ENCODE data around the gene LRRC8B.
"Not testable (repeated sequence)": the region's sequence is repeated elsewhere in the genome, so short reads cannot be mapped to it uniquely, and the experiment has no call there.

LRRC8B gene

DNA sequence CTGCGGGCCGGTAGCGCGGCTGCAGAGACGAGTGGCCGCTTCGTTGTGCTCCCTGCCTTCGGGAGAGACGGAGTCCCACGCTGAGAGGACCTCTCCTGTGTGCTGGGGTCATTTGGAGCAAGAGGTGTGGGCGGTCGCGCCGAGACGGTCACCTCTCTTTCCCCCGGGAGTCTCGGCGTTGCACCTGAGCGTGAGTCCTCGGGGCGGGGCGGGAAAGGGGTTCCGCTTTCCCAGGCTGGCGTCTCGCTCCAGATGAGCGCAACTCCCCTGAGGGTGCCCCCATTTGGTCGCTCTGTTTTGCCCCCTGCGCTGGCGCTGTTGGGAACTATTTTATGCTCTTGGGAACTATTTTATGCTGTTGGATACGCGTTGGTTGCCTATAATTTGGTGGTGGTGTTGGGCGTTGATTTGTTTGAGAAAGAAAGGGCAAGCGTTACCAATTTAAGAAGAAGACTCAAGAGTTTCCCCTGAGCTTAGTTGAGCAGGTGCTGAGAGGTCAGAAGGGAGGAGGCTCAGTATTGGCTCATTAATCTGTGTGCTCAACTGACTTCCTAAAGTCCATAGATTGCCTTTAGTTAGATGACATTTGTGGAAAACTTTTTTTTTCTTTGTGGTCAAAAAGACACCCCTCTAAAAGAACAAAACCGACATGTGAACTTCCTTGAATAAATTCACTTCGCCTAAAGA is 683 bp downstream of the LRRC8B start:
- DNase-seq, result peak; percentile 76

DNA sequence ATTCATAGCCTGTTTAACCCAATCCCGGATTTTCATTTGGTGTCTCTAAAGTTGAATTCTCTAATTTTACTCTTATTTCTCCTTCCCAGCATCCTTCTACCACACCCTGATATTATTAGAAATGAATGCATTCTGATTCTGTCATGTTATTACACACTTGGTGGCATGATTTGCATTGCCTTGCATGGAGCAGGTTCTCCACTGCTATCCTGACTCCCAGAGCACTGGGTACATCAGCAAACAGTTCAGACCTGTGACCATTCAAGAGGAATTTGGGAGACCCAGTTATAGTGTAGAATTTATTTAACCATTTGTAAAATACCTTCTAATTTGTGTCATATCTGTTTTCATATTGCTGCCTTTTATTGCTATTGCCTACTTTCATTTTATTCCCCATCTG is 2.6 kb downstream of the LRRC8B start:
- no peak for DNase-seq

DNA sequence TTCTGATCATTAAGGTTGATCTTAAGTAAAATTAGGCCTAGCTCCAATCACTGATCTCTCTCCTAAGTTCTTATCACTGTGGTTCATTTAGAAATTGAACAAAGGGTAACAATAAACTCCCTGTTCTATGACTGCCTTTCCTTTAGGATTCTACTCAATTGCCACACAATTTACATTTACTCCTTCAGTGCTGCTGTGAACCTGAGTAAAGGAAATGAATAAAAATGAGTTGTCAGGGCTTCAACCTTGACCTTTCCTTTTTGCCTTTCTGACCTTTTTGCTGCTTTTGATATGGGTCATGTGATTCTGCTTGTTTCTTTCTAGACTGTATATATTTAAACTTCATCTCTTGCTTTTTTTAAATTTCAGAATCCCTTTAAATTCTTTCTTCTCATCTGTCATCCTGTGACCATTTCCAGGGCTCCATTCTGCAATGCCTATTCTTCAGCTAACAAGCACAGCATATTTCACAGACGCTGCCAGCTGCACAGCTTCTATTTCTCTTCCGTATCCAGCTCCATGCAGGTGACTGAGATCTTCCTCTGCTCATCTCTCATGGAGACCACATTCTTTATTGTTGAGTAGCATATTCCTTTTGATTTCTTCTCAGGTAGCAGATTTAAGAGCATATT is 3.2 kb downstream of the LRRC8B start:
- no peak for DNase-seq

DNA sequence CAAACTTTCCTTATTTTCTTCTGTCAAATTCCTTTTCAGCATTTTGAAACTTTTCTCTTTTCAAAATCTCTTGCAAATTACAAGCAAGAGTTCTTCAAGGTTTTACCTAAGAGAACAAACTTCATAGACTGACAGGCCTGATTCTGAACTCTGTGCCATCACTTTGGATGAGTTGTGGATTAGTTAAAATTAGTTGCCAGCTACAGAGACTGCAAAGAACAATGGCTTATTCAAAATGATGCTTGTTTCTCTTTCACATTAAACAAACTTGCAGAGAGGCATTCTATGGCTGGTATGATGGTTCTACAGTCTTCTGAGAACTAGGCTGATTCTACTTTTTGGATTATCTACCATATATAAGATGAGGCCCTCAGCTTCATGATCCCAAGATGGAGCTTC is 3.8 kb downstream of the LRRC8B start:
- no peak for DNase-seq

DNA sequence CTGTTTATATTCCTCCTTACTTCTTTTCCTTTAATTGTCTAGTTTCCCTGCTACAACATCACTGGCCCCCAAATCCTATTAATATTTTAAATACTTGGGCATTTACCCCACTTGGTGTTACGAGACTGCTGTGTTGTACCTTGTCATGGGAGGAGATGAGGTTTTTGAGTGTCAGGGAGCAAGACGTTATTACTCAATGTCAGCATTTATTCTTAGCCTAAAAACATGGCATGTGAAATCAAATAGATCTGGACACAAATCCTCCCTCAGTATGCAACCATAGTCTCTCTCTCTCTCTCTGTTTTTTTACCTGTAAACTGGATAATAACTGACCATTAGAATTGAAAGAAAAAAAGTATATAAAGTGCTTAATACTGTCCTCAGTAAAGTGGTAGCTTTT is 4.6 kb downstream of the LRRC8B start:
- no peak for DNase-seq

DNA sequence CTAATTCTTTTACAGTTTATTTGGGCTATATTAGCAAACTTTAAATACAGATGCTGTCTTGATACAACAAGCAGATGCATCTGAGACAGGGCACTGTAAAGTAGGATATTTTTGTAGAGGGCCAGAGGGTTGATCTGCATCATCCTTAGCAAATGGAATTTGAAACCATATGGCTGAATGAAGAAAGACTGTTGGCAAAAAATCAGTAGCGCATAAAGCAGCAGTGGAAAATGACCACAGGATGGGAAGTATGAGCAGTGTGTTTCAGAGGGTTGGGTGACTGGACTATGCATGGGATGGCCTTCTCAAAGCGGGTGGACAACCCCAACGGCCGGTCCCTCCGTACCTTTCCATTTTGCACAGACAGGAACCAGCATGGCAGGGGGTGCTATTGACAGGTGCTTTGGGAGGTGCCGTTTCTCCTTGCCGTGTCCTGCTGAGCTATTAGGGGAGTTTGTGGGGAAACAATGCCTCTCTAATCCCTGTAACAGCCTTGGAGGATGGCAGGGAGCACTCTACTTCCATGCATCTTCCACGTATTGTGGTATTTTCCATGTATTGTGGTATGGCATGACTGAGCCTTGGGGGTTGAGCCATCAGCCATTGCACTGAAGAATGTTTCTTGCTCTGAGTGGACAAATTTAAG is 5.9 kb downstream of the LRRC8B start:
- DNase-seq, result no peak

DNA sequence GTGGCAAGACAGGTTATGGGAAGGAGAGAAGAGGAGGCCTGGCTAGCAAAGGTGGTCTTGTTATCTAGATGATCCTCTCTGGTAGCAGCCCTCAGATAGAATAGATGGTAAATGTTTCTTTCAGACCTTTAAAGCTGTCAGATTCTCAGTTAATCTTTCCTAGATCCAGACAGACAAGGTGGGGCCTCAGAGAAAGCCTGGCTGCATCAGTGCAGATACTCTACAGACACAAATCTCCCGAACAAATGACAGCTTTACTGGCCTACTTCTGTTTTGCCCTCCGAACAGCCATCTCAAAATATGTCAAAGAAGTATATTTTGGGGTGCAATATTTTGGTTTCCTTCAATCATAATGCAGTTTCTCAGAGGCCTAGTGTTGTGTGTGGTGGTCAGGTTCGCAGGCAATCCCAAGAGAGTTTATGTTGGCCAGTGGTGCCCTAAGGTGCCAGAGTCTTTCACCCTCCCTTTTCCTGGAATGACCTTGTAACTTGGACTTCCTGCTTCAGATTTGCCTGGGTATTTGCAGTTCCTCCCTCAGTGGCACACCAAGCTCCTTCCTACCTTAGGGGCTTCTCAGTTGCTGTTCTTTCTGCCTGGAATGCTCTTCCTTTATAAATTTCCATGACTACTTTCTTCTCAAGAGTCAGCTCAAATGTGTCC is 7.0 kb downstream of the LRRC8B start:
- no peak for DNase-seq

DNA sequence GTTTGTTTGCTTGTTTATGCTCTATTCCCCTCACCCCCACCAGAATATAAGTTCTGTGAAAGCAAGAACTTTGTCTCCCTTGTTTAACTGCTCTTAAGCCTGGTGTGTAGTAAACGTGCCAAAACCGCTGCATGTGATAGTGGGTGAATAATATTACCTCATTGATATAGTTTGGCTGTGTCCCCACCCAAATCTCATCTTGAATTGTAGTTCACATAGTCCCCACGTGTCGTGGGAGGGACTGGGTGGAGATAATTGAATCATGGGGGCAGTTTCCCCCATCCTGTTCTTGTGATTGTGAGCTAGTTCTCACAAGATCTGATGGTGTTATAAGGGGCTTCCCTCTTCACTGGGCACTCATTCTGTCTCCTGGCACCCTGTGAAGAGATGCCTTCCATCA is 7.6 kb downstream of the LRRC8B start:
- DNase-seq, result no peak

DNA sequence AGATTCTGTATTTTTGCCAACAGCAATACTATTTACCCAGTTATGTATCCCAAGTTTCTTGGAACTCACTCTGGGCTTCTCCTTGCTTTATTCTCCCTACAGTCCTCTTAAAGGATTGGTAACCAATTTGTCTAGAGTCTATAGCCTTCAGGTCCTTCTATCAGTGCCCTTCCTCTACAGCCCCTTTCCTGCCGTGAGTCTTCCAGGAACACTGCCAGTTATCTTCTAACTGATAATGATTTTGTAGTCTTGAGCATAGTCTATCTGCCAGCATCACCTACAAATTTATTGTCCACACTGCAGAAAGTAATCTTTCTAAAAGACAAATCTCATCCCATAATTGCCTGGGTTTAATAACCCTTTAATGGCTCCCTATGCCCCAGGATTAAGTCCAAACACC is 8.2 kb downstream of the LRRC8B start:
- DNase-seq, result no peak

DNA sequence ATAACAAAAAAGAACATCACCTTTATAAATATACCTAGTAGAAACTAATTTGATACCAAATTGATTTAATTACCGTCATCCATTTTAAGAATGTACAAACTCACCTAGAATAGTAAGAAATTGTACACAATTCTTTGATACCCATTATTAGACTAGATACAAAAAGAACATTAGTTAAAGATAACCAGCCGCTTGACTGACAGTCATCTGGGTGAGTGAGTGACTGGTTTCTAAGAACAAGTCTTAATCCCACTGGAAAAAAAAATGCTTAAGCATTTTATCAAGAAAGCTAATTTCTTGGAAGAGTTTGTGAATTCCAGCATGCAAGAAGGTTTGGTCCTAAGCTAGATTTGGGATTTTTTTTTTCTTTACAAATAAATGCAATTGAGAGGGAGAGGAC is 10.9 kb downstream of the LRRC8B start:
- no peak for DNase-seq

DNA sequence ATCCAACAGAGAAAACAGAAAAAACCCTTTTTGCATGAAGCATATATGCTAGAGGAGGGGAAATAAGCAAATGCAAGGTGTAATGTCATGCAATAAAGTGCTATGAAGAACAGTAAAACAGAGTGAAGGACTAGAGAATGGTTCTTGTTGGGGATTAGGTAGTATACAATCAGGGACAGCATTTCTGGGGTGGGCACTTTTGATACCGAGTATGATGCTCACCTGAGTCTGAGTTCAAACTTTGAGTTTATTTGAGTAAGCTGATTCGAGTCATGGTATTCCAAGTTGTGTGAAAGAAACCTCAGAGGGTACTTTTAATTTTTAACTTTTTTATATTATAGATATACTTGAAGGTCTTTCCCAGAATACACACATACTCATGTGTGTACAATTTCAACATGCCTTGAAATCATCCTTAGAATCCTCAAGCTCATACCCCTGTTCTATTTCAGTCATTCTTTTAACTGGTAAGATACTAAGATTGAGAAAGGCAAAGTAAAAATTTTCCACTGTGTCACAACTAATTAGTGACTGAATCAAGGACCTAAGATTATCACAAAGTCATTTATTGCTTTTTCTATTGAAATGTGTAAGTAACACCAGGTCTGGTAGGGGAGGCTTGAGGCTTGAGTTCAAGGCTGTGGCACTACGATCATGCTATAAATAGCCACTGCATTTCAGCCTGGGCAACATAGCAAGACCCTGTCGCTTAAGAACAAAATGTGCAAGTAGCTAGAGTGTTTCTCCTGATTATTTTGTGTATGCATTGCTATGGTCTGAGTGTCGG is 12.1 kb downstream of the LRRC8B start:
- DNase-seq, result no peak

DNA sequence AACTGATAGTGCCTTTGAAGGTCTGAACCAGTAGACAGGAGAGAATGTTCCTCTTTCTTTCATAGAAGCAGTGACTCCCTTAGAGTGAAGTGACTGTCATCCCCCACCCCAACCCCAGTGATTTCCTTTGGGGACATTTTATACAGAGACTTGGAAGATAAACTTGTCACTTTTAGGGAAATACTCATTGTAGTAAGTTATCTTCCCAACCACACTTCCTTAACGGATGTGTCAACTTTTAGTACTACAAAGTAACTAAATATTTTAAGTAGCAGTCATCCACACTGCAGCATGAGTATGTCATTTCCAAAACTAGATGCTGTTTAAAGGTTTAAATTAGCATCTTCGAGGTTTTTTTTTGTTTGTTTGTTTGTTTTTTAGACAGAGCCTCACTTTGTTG is 13.7 kb downstream of the LRRC8B start:
- DNase-seq, result peak; percentile 85

DNA sequence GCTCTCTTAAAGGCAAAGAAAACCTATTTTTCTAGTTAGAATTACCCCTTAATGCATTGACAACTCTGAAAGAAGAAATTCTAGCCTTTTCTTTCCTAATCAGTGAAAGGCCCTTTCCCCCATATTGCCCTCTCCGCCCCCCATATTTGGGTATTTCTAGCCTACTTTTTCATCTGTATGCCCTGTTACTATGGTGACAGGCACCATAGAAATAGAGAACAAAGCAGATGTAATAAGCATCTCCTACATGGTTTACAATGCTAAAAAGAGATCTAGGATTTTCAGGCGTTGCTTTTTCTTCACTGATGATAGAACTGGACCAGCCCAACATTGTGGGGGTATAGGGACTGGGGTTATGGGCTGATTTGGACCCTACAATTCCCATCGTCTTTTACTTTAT is 14.5 kb downstream of the LRRC8B start:
- no peak for DNase-seq

DNA sequence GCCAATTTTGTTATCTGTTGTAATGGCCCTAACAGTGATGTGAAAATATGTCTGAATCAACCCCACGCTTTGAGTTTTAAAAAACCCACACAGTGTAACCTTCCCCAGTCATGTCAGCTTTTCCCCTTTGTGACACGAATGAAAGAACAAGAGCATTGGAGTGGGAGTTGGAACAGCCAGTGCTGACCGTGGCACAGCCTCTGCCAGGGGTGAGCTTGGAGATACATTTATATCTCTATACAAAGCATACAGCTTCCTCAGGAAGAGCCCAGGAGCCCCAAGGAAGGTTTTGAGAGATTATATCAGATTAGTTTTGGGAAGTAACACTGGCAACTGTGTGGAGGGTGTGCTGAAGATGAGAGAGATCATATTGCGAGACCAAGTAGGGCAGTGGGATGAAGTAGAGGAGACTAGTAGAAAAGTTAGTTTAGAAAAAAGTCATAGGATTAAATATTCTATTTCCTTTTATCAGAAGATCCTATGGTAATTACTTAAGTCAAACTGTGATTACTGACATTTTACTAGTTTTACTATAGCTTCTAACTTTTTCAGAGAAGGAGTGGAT is 15.9 kb downstream of the LRRC8B start:
- DNase-seq, result peak; percentile 63

DNA sequence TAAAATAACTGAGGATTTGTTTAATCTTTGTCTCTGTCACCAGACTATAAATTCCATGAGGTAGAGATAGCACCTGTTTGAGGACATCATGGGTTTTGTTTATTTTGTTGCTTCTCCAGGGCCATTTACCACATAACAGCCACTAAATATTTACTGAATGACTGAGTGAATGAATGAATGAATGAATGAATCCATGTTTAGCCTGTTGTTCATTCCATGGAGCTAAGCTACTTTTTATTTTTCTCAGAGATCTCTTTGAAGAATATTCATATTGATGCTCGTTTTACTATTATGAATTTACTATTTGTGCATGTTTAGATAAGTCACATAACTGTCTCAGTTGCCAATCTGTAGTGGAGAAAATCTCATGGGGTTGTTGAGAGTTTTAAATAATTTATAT is 17.7 kb downstream of the LRRC8B start:
- DNase-seq, result no peak

DNA sequence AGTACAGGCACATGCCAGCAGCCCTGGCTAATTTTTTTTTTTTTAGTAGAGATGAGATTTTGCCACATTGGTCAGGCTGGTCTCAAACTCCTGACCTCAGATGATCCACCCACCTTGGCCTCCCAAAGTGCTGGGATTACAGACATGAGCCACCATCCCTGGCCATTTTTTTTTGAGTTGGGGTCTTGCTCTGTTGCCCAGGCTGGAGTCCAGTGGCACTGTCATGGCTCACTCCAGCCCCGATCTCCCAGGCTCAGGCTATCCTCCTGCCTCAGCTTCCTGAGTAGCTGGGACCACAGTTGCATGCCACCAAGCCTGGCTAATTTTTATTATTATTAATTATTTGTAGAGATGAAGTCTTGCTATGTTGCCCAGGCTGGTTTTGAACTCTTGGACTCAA is 19.0 kb downstream of the LRRC8B start:
- not testable (repeated sequence) for DNase-seq

DNA sequence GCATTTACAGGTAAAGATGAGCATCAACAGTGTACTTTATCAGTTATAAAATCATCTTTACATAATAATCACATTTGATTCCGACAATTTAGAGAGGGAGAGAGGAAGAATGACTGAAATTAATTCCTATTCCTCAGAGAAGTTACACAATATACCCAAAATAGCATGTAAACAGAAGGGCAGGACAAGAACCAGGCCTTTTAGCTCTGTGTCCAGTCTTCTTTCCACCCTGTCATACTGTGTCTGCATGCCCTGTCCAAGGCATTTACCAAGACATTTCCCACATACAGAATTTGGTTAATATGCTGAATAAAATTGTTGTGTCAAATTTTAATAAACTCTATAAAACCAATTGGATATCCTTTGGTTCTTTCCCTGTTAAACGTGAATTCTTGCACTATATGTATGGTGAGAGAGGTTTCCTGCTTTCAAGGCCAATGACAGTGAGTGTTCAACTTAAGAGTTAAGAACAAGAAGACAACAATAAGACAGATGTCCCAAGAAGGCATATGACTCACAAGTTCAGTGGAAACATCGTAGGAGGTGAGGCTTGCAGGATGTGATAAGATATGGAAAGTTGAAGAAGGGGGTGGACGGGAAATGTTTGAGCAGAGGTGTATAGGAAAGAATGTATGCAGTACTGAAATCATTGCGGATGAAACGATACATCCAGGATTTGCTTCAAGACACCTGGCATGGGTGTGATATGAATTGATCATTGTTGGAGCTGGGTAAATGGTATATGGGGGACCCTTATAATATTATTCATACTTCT is 20.8 kb downstream of the LRRC8B start:
- DNase-seq, result peak; percentile 95

DNA sequence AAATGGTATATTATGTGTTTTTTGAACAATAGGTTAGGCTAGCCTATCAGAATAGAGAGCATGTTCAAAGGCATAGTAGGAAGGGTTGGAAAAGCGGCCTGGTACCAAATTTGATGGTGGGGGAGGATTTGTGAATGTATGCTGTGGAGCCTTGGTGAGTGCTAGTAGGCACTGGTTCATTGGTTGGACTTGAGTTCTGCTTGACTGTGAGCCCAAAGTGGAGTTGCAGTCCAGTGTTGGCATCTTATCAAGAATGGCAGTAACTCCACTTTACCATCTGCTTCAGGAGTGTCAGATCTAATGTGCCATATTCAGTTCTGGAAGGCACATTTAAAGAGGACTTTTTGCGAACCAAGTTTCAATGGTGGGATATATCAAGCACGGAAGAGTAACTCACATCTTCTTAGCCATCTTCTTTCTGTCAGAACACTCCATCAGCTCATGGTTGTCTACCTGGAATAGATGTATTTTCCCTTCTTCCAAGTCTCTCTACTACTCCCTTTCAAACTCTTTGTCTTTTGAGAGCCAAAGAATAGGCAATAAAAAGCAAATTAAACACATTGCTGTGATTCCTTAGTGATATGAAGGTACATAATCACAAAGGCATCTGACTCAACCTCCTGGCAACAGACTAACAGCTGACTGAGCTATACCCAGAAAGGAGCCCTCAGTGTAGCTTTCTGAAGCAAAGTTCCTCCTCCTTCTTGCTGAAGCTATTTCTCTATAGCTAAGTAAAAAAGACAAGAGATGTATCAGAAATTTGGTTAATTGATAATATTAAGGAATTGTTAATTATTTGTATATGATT is 21.7 kb downstream of the LRRC8B start:
- peak; percentile 56 for DNase-seq

DNA sequence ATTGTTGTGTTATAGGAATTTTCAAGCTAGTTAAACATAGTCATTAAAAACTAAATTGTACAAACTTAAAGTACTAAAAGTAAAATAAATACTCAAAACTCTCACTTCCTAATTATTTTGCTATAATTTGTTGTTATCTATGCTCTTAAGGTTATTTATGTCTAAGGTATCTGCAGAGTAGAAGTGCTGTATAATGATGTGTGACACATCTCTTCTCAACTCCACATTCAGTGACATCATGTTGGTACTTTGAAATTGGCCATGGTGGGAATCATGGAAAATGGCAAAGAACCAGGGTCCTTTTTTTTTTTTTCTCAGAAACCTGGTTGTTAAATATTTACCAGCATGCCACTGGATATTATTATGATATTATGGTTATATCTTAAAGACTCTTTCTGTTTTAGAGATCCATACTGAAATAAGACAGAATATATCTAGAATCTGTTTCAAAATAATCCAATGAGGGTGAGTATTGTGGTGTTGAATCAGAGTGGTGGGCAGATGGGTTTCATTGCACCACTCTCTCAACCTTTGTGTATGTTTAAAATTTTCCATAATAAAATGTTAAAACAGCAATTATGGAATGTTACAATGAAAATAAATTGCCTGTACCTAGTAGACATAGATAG is 22.4 kb downstream of the LRRC8B start:
- DNase-seq, result peak; percentile 56

DNA sequence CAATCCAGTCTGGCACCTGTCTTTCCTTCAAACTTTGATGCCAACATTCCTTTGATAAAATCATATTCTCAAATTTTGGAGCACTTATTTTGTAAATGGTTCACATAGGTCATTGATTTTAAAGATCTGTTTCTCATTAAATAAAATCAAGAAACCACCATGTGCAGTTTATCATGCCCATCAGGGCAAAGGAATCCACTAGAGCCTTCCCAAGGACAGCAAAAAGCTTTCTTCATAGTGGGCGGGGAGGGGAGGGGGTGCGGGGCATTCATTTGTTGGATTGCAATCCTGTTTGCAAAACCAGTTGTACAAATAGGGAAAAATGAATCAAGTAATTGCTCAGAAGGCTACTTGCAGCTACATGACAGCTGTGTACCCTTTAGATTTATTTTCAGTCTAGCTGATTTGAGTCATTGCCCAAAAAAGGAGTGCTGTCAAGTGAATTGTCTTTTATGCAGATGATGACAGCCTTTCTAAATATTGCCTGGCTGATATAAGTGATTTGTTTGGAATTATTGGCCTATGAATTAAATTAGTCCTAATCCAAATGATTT is 23.0 kb downstream of the LRRC8B start:
- peak; percentile 80 for DNase-seq

All from OCI-M1 (cell line).